Keratinocyte (primary cell): ENCODE results near the gene C2orf76. TPM values are rescaled to one million over a fixed set of nuclear protein-coding genes. Genes with fewer than 3 reads are reported as not detected.
A peak's percentile ranks its signal among the peaks of the same experiment; 100 is the strongest.

Experiments
- DNase-seq: peaks from one replicate; pipeline ENCODE4 v3.0.0-alpha.2; 2011; ENCODE audit warnings: low read depth, missing footprints, low spot score
- FAIRE-seq: peaks from 2 replicates; lab custom pipeline; 2011; peaks lifted over from hg19 to GRCh38; lab: Jason Lieb, UNC
- H2AFZ ChIP-seq: 2 replicates; pipeline ENCODE4 v1.6.0; 2012; ENCODE audit warnings: low read length, control low read depth, inconsistent platforms; ENCODE audit not compliant: control insufficient read depth
- H3K27ac ChIP-seq: 2 replicates; pipeline ENCODE4 v1.5.1; 2011; ENCODE audit warnings: low read length; ENCODE audit not compliant: control insufficient read depth, insufficient read depth
- H3K27me3 ChIP-seq: 3 replicates; pipeline ENCODE4 v1.6.0; 2011; ENCODE audit warnings: low read length; ENCODE audit not compliant: control insufficient read depth, insufficient read depth; ENCODE audit errors: extremely low read depth
- H3K36me3 ChIP-seq, 2 experiments: 2 replicates in 1 of 2; 3 replicates in 1 of 2; pipeline ENCODE4 v1.5.1; 2011; ENCODE audit warnings: low read length in 2 of 2, mild to moderate bottlenecking in 1 of 2; ENCODE audit not compliant: control insufficient read depth in 2 of 2, insufficient read depth in 2 of 2; ENCODE audit errors: extremely low read depth in 1 of 2
- H3K4me1 ChIP-seq: 3 replicates; pipeline ENCODE4 v1.5.1; 2011; ENCODE audit warnings: low read length; ENCODE audit not compliant: control insufficient read depth, insufficient read depth; ENCODE audit errors: extremely low read depth
- H3K4me2 ChIP-seq: 3 replicates; pipeline ENCODE4 v1.6.0; 2011; ENCODE audit warnings: low read depth, low read length; ENCODE audit not compliant: control insufficient read depth, insufficient read depth; ENCODE audit errors: extremely low read depth
- H3K4me3 ChIP-seq, 3 experiments: fragments of 200-600 bp in 1 of 3; sonication (generic) in 1 of 3; 2 replicates in 2 of 3; 3 replicates in 1 of 3; pipeline ENCODE4 v1.5.1; 2011 to 2016; ENCODE audit warnings: low read length in 3 of 3, mild to moderate bottlenecking in 3 of 3, control low read depth in 2 of 3, inconsistent platforms in 1 of 3, low read depth in 1 of 3, mixed read lengths in 1 of 3, mixed run types in 1 of 3, moderate library complexity in 1 of 3; ENCODE audit not compliant: control insufficient read depth in 2 of 3, insufficient read depth in 2 of 3; ENCODE audit errors: extremely low read depth in 1 of 3
- H3K79me2 ChIP-seq: 2 replicates; pipeline ENCODE4 v1.6.0; 2012; ENCODE audit warnings: low read length; ENCODE audit not compliant: control insufficient read depth, insufficient read depth
- H3K9ac ChIP-seq: 3 replicates; pipeline ENCODE4 v1.6.0; 2011; ENCODE audit warnings: low read length; ENCODE audit not compliant: control insufficient read depth, insufficient read depth; ENCODE audit errors: extremely low read depth
- H3K9me1 ChIP-seq: 3 replicates; pipeline ENCODE4 v1.6.0; 2011; ENCODE audit warnings: low read length; ENCODE audit not compliant: control insufficient read depth, insufficient read depth; ENCODE audit errors: extremely low read depth
- H3K9me3 ChIP-seq: 2 replicates; pipeline ENCODE4 v1.5.1; 2012; ENCODE audit warnings: low read depth, low read length; ENCODE audit not compliant: control insufficient read depth
- H4K20me1 ChIP-seq: 3 replicates; pipeline ENCODE4 v1.6.0; 2011; ENCODE audit warnings: low read length; ENCODE audit not compliant: control insufficient read depth, insufficient read depth; ENCODE audit errors: extremely low read depth
- CTCF ChIP-seq, 3 experiments: IDR thresholded peaks in 1 of 3; conservative IDR thresholded peaks in 1 of 3; optimal IDR thresholded peaks in 1 of 3; 2 replicates in 2 of 3; 3 replicates in 1 of 3; pipeline versions ENCODE3 to v1.5.1; 2011; ENCODE audit warnings: low read length in 3 of 3, mild to moderate bottlenecking in 3 of 3, moderate library complexity in 2 of 3, control low read depth in 1 of 3, inconsistent platforms in 1 of 3; ENCODE audit not compliant: insufficient read depth in 2 of 3; ENCODE audit errors: extremely low read depth in 1 of 3
- EZH2 ChIP-seq: IDR thresholded peaks from one replicate; pipeline ENCODE4 v1.6.1; 2012; ENCODE audit warnings: inconsistent platforms, mild to moderate bottlenecking, low read length, moderate library complexity
- dilution Hi-C: fragments of 300-500 bp; cut with MboI; formaldehyde crosslinking; loops from one replicate; pipeline ENCODE4 v1.7.0; 2020; ENCODE audit warnings: low sequenced_read_pairs; ENCODE audit not compliant: extremely low pct_ligation_motif_present
- polyA plus RNA-seq, 5 experiments: library from polyadenylated mRNA; depleted of rRNA in 3 of 5; stranded (reverse) in 3 of 5; stranded (forward) in 1 of 5; unstranded in 1 of 5; fragments of >200 nt; gene quantifications; 1 replicate in 1 of 5; 2 replicates in 3 of 5; 3 replicates in 1 of 5; pipeline versions ENCODE4 v1.2.1 to v1.2.3, GENCODE V29; 2011 to 2012; ENCODE audit warnings: missing spikeins in 2 of 5, low read depth in 1 of 5, low replicate concordance in 1 of 5

C2orf76 gene
- polyA plus RNA-seq, 1 donor (not counting 4 experiments of a cell fraction or from before 2014, with no cell fraction given) = 17.9 TPM

- Histone ChIP-seq H3K36me3 (no peaks in the 10 kb centered on the region), H3K9ac (peak overlapping the region; percentile 30), H3K27me3 (peaks cover 14% of the 10 kb centered on the region), H3K27ac (no peak overlapping the region), H3K4me1 (peaks cover 5% of the 10 kb centered on the region), H4K20me1 (no peaks in the 10 kb centered on the region), H3K4me2 (peak overlapping the region; percentile 86), H3K4me3 (peak overlapping the region in 2 of 3 experiments; percentile 43 to 62), H2AFZ (peak overlapping the region; percentile 86), H3K79me2 (no peaks in the 10 kb centered on the region), H3K9me1 (no peaks in the 10 kb centered on the region), H3K9me3 (no peaks in the 10 kb centered on the region)
- TF ChIP-seq CTCF (optimal IDR thresholded peaks at IDR 0.05 in 1 of 3, IDR thresholded peaks at IDR 0.05 in 1 of 3, conservative IDR thresholded peaks at IDR 0.05 in 1 of 3; ENCODE audit: extremely low read depth in 1 of 3, insufficient read depth in 2 of 3, low read length in 3 of 3) (no peak), EZH2 (no peak)
- FAIRE-seq (peak; percentile 29), DNase-seq (no peak)
- dilution Hi-C loops = no loop called here
Measured at GRCh38 chr2:119305497-119306195, 61.0 kb downstream of the C2orf76 start.

GRCh38 chr2:119304847-119305246 is 61.8 kb downstream of the C2orf76 start:
- Histone ChIP-seq H3K4me2 (no peak overlapping the region), H3K9me3 (no peaks in the 10 kb centered on the region), H3K4me1 (peaks cover 5% of the 10 kb centered on the region), H3K9me1 (no peaks in the 10 kb centered on the region), H3K9ac (no peak overlapping the region), H3K27me3 (peaks cover 14% of the 10 kb centered on the region), H3K36me3 (no peaks in the 10 kb centered on the region), H3K27ac (no peak overlapping the region), H3K4me3 (no peak overlapping the region), H2AFZ (no peak overlapping the region), H4K20me1 (no peaks in the 10 kb centered on the region), H3K79me2 (no peaks in the 10 kb centered on the region)
- DNase-seq (no peak), FAIRE-seq (no peak)
- dilution Hi-C loops = no loop called here
- TF ChIP-seq CTCF (optimal IDR thresholded peaks at IDR 0.05 in 1 of 3, IDR thresholded peaks at IDR 0.05 in 1 of 3, conservative IDR thresholded peaks at IDR 0.05 in 1 of 3; ENCODE audit: extremely low read depth in 1 of 3, insufficient read depth in 2 of 3, low read length in 3 of 3) (no peak), EZH2 (no peak)
